Muscle layer of duodenum (tissue), 2 donors: ENCODE results near the gene FDX1.

ENCODE experiments used
- H3K27ac ChIP-seq: one replicate; pipeline ENCODE4 v1.7.0; 2013; ENCODE audit warnings: mild to moderate bottlenecking, low read length
- H3K27me3 ChIP-seq: one replicate; pipeline ENCODE4 v1.7.0; 2013; ENCODE audit warnings: low read depth, mild to moderate bottlenecking, control low read depth, low read length
- H3K36me3 ChIP-seq, 2 donors: one replicate each; pipeline ENCODE4 v1.7.0; 2013; ENCODE audit warnings: low read length in 2 of 2, control low read depth in 1 of 2, mild to moderate bottlenecking in 1 of 2; ENCODE audit not compliant: insufficient read depth in 2 of 2, control insufficient read depth in 1 of 2
- H3K4me1 ChIP-seq, 2 donors: one replicate each; pipeline ENCODE4 v1.7.0; 2013; ENCODE audit warnings: low read length in 2 of 2, mild to moderate bottlenecking in 2 of 2, control low read depth in 1 of 2, moderate library complexity in 1 of 2; ENCODE audit not compliant: insufficient read depth in 2 of 2, control insufficient read depth in 1 of 2
- H3K4me3 ChIP-seq, 2 donors: one replicate each; pipeline ENCODE4 v1.7.0; 2013; ENCODE audit warnings: low read length in 2 of 2, low read depth in 1 of 2, mild to moderate bottlenecking in 1 of 2
- H3K9me3 ChIP-seq, 2 donors: one replicate each; pipeline ENCODE4 v1.7.0; 2013; ENCODE audit warnings: low read length in 2 of 2, control low read depth in 1 of 2, mild to moderate bottlenecking in 1 of 2; ENCODE audit not compliant: control insufficient read depth in 1 of 2
- donor health status: healthy.

Gene FDX1

GRCh38 chr11:110491577-110492320 lies 62.0 kb downstream of the FDX1 start:
- H3K4me1 ChIP-seq, result no peaks in the 10 kb centered on the region
- H3K27ac ChIP-seq, result no peak overlapping the region
- no peaks in the 10 kb centered on the region for H3K36me3 ChIP-seq
- H3K27me3 ChIP-seq, result no peaks in the 10 kb centered on the region
- no peak overlapping the region for H3K4me3 ChIP-seq
- no peaks in the 10 kb centered on the region for H3K9me3 ChIP-seq

GRCh38 chr11:110492321-110492685 lies 62.6 kb downstream of the FDX1 start:
- Histone ChIP-seq H3K4me3 (no peak overlapping the region), H3K9me3 (no peaks in the 10 kb centered on the region), H3K27me3 (no peaks in the 10 kb centered on the region), H3K4me1 (no peaks in the 10 kb centered on the region), H3K36me3 (no peaks in the 10 kb centered on the region), H3K27ac (no peak overlapping the region)

- Histone ChIP-seq H3K27ac (no peak overlapping the region), H3K4me1 (no peaks in the 10 kb centered on the region), H3K4me3 (no peak overlapping the region), H3K36me3 (no peaks in the 10 kb centered on the region), H3K9me3 (no peaks in the 10 kb centered on the region), H3K27me3 (no peaks in the 10 kb centered on the region)
These were observed 63.6 kb downstream of the FDX1 start for GRCh38 chr11:110493346-110493745.

- Histone ChIP-seq H3K4me3 (no peak overlapping the region), H3K27ac (no peak overlapping the region), H3K4me1 (no peaks in the 10 kb centered on the region), H3K27me3 (no peaks in the 10 kb centered on the region), H3K9me3 (no peaks in the 10 kb centered on the region), H3K36me3 (no peaks in the 10 kb centered on the region)
These were observed 67.7 kb downstream of the FDX1 start for GRCh38 chr11:110497231-110497978.

GRCh38 chr11:110501428-110501827 lies 71.7 kb downstream of the FDX1 start:
- Histone ChIP-seq H3K4me1 (no peaks in the 10 kb centered on the region), H3K9me3 (no peaks in the 10 kb centered on the region), H3K36me3 (no peaks in the 10 kb centered on the region), H3K4me3 (no peak overlapping the region), H3K27me3 (no peaks in the 10 kb centered on the region), H3K27ac (no peak overlapping the region)

- H3K27me3 ChIP-seq, result no peaks in the 10 kb centered on the region
- H3K27ac ChIP-seq, result no peak overlapping the region
- H3K36me3 ChIP-seq, result no peaks in the 10 kb centered on the region
- no peak overlapping the region for H3K4me3 ChIP-seq
- no peaks in the 10 kb centered on the region for H3K4me1 ChIP-seq
- no peaks in the 10 kb centered on the region for H3K9me3 ChIP-seq
These were observed 76.0 kb downstream of the FDX1 start for GRCh38 chr11:110505528-110506284.

- Histone ChIP-seq H3K36me3 (no peaks in the 10 kb centered on the region), H3K27ac (no peak overlapping the region), H3K9me3 (no peaks in the 10 kb centered on the region), H3K4me3 (no peak overlapping the region), H3K4me1 (no peaks in the 10 kb centered on the region), H3K27me3 (no peaks in the 10 kb centered on the region)
These were observed 77.6 kb downstream of the FDX1 start for GRCh38 chr11:110507328-110507727.

- Histone ChIP-seq H3K27me3 (no peaks in the 10 kb centered on the region), H3K4me3 (no peak overlapping the region), H3K27ac (no peak overlapping the region), H3K36me3 (no peaks in the 10 kb centered on the region), H3K9me3 (no peaks in the 10 kb centered on the region), H3K4me1 (no peaks in the 10 kb centered on the region)
These were observed 79.0 kb downstream of the FDX1 start for GRCh38 chr11:110508786-110509185.

GRCh38 chr11:110509472-110509871 lies 79.7 kb downstream of the FDX1 start:
- H3K27ac ChIP-seq, result no peak overlapping the region
- H3K4me1 ChIP-seq, result no peaks in the 10 kb centered on the region
- no peaks in the 10 kb centered on the region for H3K9me3 ChIP-seq
- no peak overlapping the region for H3K4me3 ChIP-seq
- H3K36me3 ChIP-seq, result no peaks in the 10 kb centered on the region
- no peaks in the 10 kb centered on the region for H3K27me3 ChIP-seq

GRCh38 chr11:110512026-110512425 lies 82.3 kb downstream of the FDX1 start:
- no peaks in the 10 kb centered on the region for H3K27me3 ChIP-seq
- H3K9me3 ChIP-seq, result no peaks in the 10 kb centered on the region
- no peak overlapping the region for H3K27ac ChIP-seq
- H3K36me3 ChIP-seq, result no peaks in the 10 kb centered on the region
- H3K4me3 ChIP-seq, result no peak overlapping the region
- no peaks in the 10 kb centered on the region for H3K4me1 ChIP-seq

- H3K27me3 ChIP-seq, result no peaks in the 10 kb centered on the region
- H3K27ac ChIP-seq, result no peak overlapping the region
- H3K9me3 ChIP-seq, result no peaks in the 10 kb centered on the region
- H3K4me1 ChIP-seq, result no peaks in the 10 kb centered on the region
- H3K4me3 ChIP-seq, result no peak overlapping the region
- H3K36me3 ChIP-seq, result no peaks in the 10 kb centered on the region
These were observed 83.6 kb downstream of the FDX1 start for GRCh38 chr11:110513259-110513801.
